Umbilical cord (tissue), 2 donors: Measurements from ENCODE around the gene UHRF1. TPM values are rescaled to one million over a fixed set of nuclear protein-coding genes. Genes with fewer than 3 reads are reported as not detected.
"Not testable (repeated sequence)": the region's sequence is repeated elsewhere in the genome, so short reads cannot be mapped to it uniquely, and the experiment has no call there.

Source experiments
- DNase-seq: peaks from one replicate; pipeline ENCODE4 v3.0.0-alpha.2; 2015; ENCODE audit warnings: low spot score
- total RNA-seq: library from RNA; depleted of rRNA; stranded (reverse); fragments of >200 nt; gene quantifications from one replicate; pipeline ENCODE4 v1.2.3, GENCODE V29; 2014; ENCODE audit warnings: low replicate concordance; ENCODE audit not compliant: insufficient read depth

Gene UHRF1
- total RNA-seq: 4.6 TPM

- peak; percentile 19 for DNase-seq
Measured at GRCh38 chr19:4909156-4909896, at the start of gene UHRF1. UHRF1 (plus strand) TSS chr19:4909501; CDS start chr19:4910886, 1,385 bp downstream.

- no peak for DNase-seq
Measured at GRCh38 chr19:4859697-4860096, 49.6 kb upstream of the UHRF1 start.

GRCh38 chr19:4861147-4861546, 48.2 kb upstream of the UHRF1 start:
- peak; percentile 62 for DNase-seq

GRCh38 chr19:4866595-4867424, 42.5 kb upstream of the UHRF1 start:
- DNase-seq: peak; percentile 78

GRCh38 chr19:4867534-4868285, 41.6 kb upstream of the UHRF1 start, which contains the start of gene PLIN3:
PLIN3 (minus strand) TSS chr19:4867667; CDS start chr19:4861394, 6,273 bp downstream.
- DNase-seq: peak; percentile 97

- no peak for DNase-seq
Measured at GRCh38 chr19:4868286-4868834, 40.9 kb upstream of the UHRF1 start.

GRCh38 chr19:4870025-4870700, 39.1 kb upstream of the UHRF1 start:
- DNase-seq: peak; percentile 66

- no peak for DNase-seq
Measured at GRCh38 chr19:4871711-4872110, 37.6 kb upstream of the UHRF1 start.

- no peak for DNase-seq
Measured at GRCh38 chr19:4873930-4874329, 35.4 kb upstream of the UHRF1 start.

GRCh38 chr19:4877753-4878490, 31.4 kb upstream of the UHRF1 start:
- no peak for DNase-seq

- DNase-seq: no peak
Measured at GRCh38 chr19:4878491-4878968, 30.8 kb upstream of the UHRF1 start.

GRCh38 chr19:4879041-4879440, 30.3 kb upstream of the UHRF1 start:
- DNase-seq: no peak

GRCh38 chr19:4882874-4883273, 26.4 kb upstream of the UHRF1 start:
- not testable (repeated sequence) for DNase-seq

GRCh38 chr19:4884993-4885392, 24.3 kb upstream of the UHRF1 start:
- DNase-seq: not testable (repeated sequence)

GRCh38 chr19:4887803-4888202, 21.5 kb upstream of the UHRF1 start:
- not testable (repeated sequence) for DNase-seq

GRCh38 chr19:4889034-4889815, 20.1 kb upstream of the UHRF1 start:
- no peak for DNase-seq

- DNase-seq: no peak
Measured at GRCh38 chr19:4891066-4891465, 18.2 kb upstream of the UHRF1 start.

GRCh38 chr19:4892962-4893361, 16.3 kb upstream of the UHRF1 start:
- not testable (repeated sequence) for DNase-seq

GRCh38 chr19:4896372-4896771, 12.9 kb upstream of the UHRF1 start:
- no peak for DNase-seq
